PFSK-1 (cell line): Measurements from ENCODE around the gene SPATS2L.

Experiments
- FOXP2 ChIP-seq: optimal IDR thresholded peaks from 2 replicates; pipeline ENCODE3; 2011; ENCODE audit warnings: borderline replicate concordance, control low read depth, inconsistent platforms; ENCODE audit not compliant: insufficient read depth; ENCODE audit errors: extremely low read length, extremely low read depth
- POLR2AphosphoS5 ChIP-seq: IDR thresholded peaks from 2 replicates; pipeline ENCODE4 v1.6.1; 2012; ENCODE audit warnings: low read depth, mild to moderate bottlenecking, control low read depth, low read length, moderate library complexity
- SIN3A ChIP-seq: IDR thresholded peaks from 2 replicates; pipeline ENCODE4 v1.6.1; 2012; ENCODE audit warnings: mild to moderate bottlenecking, low read length, moderate library complexity, borderline replicate concordance; ENCODE audit not compliant: insufficient read depth
- TAF1 ChIP-seq: IDR thresholded peaks from 2 replicates; pipeline ENCODE4 v1.6.1; 2012; ENCODE audit warnings: low read length, control low read depth, borderline replicate concordance; ENCODE audit not compliant: insufficient read depth
- TF ChIP-seq, protein P1 (sequence below), 2 experiments: IDR thresholded peaks; 2 replicates each; pipeline versions ENCODE4 v1.6.1 to v1.8.0; 2011 to 2012; ENCODE audit warnings: low read depth in 2 of 2, low read length in 2 of 2, control low read depth in 1 of 2, inconsistent platforms in 1 of 2, mild to moderate bottlenecking in 1 of 2, moderate library complexity in 1 of 2; ENCODE audit not compliant: insufficient read depth in 1 of 2

The SPATS2L gene

DNA sequence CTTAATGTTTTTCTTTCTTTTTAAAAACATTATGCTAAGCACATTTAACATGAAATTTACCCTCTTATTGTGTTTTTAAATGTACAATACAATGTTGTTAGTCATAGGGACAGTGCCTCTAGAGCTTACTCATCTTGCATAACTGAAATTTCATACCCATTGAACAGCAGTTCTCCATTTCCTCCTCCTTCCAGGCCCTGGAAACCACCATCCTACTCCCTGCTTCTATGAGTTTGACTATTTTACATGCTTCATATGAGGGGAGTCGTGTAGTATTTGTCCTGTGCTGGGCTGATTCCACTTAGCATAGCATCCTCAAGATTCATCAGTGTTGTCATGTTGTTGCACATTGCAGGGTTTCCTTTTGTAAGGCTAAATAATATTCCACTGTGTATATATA lies 92.6 kb downstream of the SPATS2L start:
- no peak for TF ChIP-seq SIN3A
- no peak for TF ChIP-seq TAF1

- TF ChIP-seq TAF1: no peak
- TF ChIP-seq, protein P1, sequence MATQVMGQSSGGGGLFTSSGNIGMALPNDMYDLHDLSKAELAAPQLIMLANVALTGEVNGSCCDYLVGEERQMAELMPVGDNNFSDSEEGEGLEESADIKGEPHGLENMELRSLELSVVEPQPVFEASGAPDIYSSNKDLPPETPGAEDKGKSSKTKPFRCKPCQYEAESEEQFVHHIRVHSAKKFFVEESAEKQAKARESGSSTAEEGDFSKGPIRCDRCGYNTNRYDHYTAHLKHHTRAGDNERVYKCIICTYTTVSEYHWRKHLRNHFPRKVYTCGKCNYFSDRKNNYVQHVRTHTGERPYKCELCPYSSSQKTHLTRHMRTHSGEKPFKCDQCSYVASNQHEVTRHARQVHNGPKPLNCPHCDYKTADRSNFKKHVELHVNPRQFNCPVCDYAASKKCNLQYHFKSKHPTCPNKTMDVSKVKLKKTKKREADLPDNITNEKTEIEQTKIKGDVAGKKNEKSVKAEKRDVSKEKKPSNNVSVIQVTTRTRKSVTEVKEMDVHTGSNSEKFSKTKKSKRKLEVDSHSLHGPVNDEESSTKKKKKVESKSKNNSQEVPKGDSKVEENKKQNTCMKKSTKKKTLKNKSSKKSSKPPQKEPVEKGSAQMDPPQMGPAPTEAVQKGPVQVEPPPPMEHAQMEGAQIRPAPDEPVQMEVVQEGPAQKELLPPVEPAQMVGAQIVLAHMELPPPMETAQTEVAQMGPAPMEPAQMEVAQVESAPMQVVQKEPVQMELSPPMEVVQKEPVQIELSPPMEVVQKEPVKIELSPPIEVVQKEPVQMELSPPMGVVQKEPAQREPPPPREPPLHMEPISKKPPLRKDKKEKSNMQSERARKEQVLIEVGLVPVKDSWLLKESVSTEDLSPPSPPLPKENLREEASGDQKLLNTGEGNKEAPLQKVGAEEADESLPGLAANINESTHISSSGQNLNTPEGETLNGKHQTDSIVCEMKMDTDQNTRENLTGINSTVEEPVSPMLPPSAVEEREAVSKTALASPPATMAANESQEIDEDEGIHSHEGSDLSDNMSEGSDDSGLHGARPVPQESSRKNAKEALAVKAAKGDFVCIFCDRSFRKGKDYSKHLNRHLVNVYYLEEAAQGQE (IDR thresholded peaks at IDR 0.05; ENCODE audit: insufficient read depth in 1 of 2, low read depth in 2 of 2, low read length in 2 of 2): no peak
- TF ChIP-seq POLR2AphosphoS5: no peak
- no peak for TF ChIP-seq FOXP2
- no peak for TF ChIP-seq SIN3A
Observed at GRCh38 chr2:200399636-200400035, 93.1 kb downstream of the SPATS2L start.

DNA sequence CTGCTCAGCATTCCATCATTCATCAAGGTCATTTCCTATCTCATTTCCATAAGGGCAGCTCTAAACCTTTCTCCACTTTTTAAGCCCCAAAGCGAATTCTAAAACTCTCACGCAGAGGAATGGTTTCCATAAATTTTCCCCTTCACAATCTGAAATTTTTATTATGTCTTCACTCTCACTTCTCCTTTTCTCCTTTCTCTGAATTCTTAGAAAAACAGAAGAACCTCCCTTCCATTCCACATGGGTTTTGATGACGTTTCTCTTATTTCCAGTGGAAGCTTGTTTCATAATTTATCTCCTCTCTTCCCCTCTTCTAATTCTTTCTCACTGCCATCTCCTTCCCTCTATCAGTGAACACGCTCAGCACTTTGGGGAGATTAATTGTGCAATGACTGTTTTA lies 97.3 kb downstream of the SPATS2L start:
- TF ChIP-seq POLR2AphosphoS5 (no peak), TAF1 (no peak), SIN3A (no peak), FOXP2 (no peak)
- TF ChIP-seq, protein P1 (IDR thresholded peaks at IDR 0.05; ENCODE audit: insufficient read depth in 1 of 2, low read depth in 2 of 2, low read length in 2 of 2): no peak

DNA sequence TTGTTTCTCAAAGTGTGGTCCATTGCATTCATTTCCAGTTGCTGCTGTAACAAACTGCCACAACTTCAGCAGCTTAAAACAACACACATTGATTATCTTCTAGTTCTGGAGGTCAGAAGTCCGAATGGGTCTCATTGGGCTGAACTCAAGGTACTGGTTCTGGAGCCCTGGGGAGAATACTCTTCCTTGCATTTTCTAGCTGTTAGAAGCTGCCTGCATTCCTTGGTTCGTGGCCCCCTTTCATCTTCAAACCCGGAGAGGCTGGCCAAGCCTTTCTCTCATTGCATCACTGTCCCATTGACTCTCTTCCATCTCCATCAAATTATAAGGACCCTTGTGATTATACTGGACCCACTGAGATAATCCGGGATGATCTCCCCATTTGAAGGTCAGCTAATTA lies 98.1 kb downstream of the SPATS2L start:
- TF ChIP-seq FOXP2: no peak
- TF ChIP-seq, protein P1 (IDR thresholded peaks at IDR 0.05; ENCODE audit: insufficient read depth in 1 of 2, low read depth in 2 of 2, low read length in 2 of 2): no peak
- no peak for TF ChIP-seq POLR2AphosphoS5
- TF ChIP-seq SIN3A: no peak
- no peak for TF ChIP-seq TAF1

GRCh38 chr2:200405599-200406298 lies 99.3 kb downstream of the SPATS2L start:
- TF ChIP-seq TAF1: 0 out of 2 replicates have a peak, but pooled peaks have one; percentile 28
- TF ChIP-seq, protein P1 (IDR thresholded peaks at IDR 0.05; ENCODE audit: insufficient read depth in 1 of 2, low read depth in 2 of 2, low read length in 2 of 2): no peak
- TF ChIP-seq SIN3A: peak; percentile 43; the same call in 1 of the 2 replicates
- TF ChIP-seq POLR2AphosphoS5: no peak
- TF ChIP-seq FOXP2: no peak
